Neural cell (in vitro differentiated cells): ENCODE measurements around the gene TGFBI. TPM values are rescaled to one million over a fixed set of nuclear protein-coding genes. Genes with fewer than 3 reads are reported as not detected.

Experiments used
- H2AFZ ChIP-seq: fragments of 200-600, 300-800 bp; sonication (generic), shearing (Covaris generic); 2 replicates; pipeline ENCODE4 v1.6.0; 2014; ENCODE audit warnings: low read depth, mild to moderate bottlenecking, antibody characterized with exemption, low read length, moderate library complexity
- H3F3A ChIP-seq: fragments of 200-600 bp; shearing (Covaris generic); 2 replicates; pipeline ENCODE4 v1.6.1; 2016; ENCODE audit warnings: mild to moderate bottlenecking, moderate library complexity, mixed read lengths, antibody characterized with exemption, low read length; ENCODE audit not compliant: insufficient read depth, poor library complexity, severe bottlenecking
- H3K27ac ChIP-seq: fragments of 200-600, 300-800 bp; sonication (generic), shearing (Covaris generic); 2 replicates; pipeline ENCODE4 v1.5.1; 2014; ENCODE audit warnings: mild to moderate bottlenecking, low read length, moderate library complexity
- H3K27me3 ChIP-seq: fragments of 300-800, 200-600 bp; sonication (generic), shearing (Covaris generic); 2 replicates; pipeline ENCODE4 v1.6.0; 2014; ENCODE audit warnings: mild to moderate bottlenecking, low read depth, low read length, moderate library complexity; ENCODE audit not compliant: insufficient read depth
- H3K36me3 ChIP-seq: fragments of 300-800, 200-600 bp; sonication (generic), shearing (Covaris generic); 2 replicates; pipeline ENCODE4 v1.5.1; 2014; ENCODE audit warnings: mild to moderate bottlenecking, antibody characterized with exemption, low read length, moderate library complexity; ENCODE audit not compliant: insufficient read depth
- H3K4me2 ChIP-seq: fragments of 300-800, 200-600 bp; sonication (generic), shearing (Covaris generic); 2 replicates; pipeline ENCODE4 v1.6.0; 2014; ENCODE audit warnings: mild to moderate bottlenecking, low read length
- H3K4me3 ChIP-seq: fragments of 300-800, 200-600 bp; sonication (generic), shearing (Covaris generic); 2 replicates; pipeline ENCODE4 v1.5.1; 2014; ENCODE audit warnings: mild to moderate bottlenecking, low read length, moderate library complexity
- H3K79me2 ChIP-seq: fragments of 200-600 bp; shearing (Covaris generic); replicated peaks from 2 replicates; pipeline ENCODE4 v1.6.0; 2014; ENCODE audit warnings: mild to moderate bottlenecking, low read length, moderate library complexity; ENCODE audit not compliant: insufficient read depth
- H3K9ac ChIP-seq: fragments of 300-800, 200-600 bp; sonication (generic), shearing (Covaris generic); 2 replicates; pipeline ENCODE4 v1.6.1; 2016; ENCODE audit warnings: mild to moderate bottlenecking, low read length, mixed read lengths
- H3K9me2 ChIP-seq: fragments of 200-600 bp; shearing (Covaris generic); 2 replicates; pipeline ENCODE4 v1.6.1; 2016; ENCODE audit warnings: mild to moderate bottlenecking, low read length, mixed read lengths; ENCODE audit not compliant: insufficient read depth
- H3K9me3 ChIP-seq: fragments of 200-600, 300-800 bp; sonication (generic), shearing (Covaris generic); 2 replicates; pipeline ENCODE4 v1.6.1; 2016; ENCODE audit warnings: mild to moderate bottlenecking, mixed run types, low read length, moderate library complexity, mixed read lengths
- H4K20me1 ChIP-seq: fragments of 200-600 bp; shearing (Covaris generic); 2 replicates; pipeline ENCODE4 v1.6.1; 2016; ENCODE audit warnings: mild to moderate bottlenecking, mixed run types; ENCODE audit not compliant: insufficient read depth
- EP300 ChIP-seq: fragments of 450-650 bp; conservative IDR thresholded peaks from 2 replicates; pipeline ENCODE4 v1.6.1; 2014; ENCODE audit warnings: antibody characterized with exemption, mild to moderate bottlenecking, moderate library complexity; ENCODE audit not compliant: poor library complexity, severe bottlenecking
- EZH2 ChIP-seq: fragments of 200-600, 300-800 bp; shearing (Covaris generic), sonication (generic); IDR thresholded peaks from 2 replicates; pipeline ENCODE4 v1.6.1; 2014; ENCODE audit warnings: antibody characterized with exemption, low read length, borderline replicate concordance, mild to moderate bottlenecking; ENCODE audit not compliant: insufficient read depth, poor library complexity, severe bottlenecking
- MXI1 ChIP-seq: fragments of 450-650 bp; conservative IDR thresholded peaks from 2 replicates; pipeline ENCODE4 v1.6.1; 2014; ENCODE audit warnings: antibody characterized with exemption, mild to moderate bottlenecking; ENCODE audit not compliant: poor library complexity, severe bottlenecking
- POLR2AphosphoS5 ChIP-seq: IDR thresholded peaks from 2 replicates; pipeline ENCODE4 v1.6.1; 2012
- RAD21 ChIP-seq: fragments of 450-650 bp; conservative IDR thresholded peaks from 2 replicates; pipeline ENCODE4 v1.6.1; 2014; ENCODE audit warnings: antibody characterized with exemption, mild to moderate bottlenecking, moderate library complexity
- SMC3 ChIP-seq: fragments of 450-650 bp; conservative IDR thresholded peaks from 2 replicates; pipeline ENCODE4 v1.6.1; 2014; ENCODE audit warnings: antibody characterized with exemption, mild to moderate bottlenecking, moderate library complexity; ENCODE audit not compliant: poor library complexity
- TAF1 ChIP-seq: IDR thresholded peaks from 2 replicates; pipeline ENCODE4 v1.6.1; 2012; ENCODE audit warnings: low read depth
- polyA plus RNA-seq: library from polyadenylated mRNA; depleted of rRNA; stranded (reverse); fragments of >200 nt; gene quantifications from 2 replicates; pipeline ENCODE4 v1.2.3, GENCODE V29; 2014
- TF ChIP-seq, protein P1 (sequence below): fragments of 450-650 bp; IDR thresholded peaks from 2 replicates; pipeline ENCODE4 v1.5.1; 2014; ENCODE audit warnings: antibody characterized with exemption, mild to moderate bottlenecking, moderate library complexity; ENCODE audit not compliant: poor library complexity, severe bottlenecking
- TF ChIP-seq, protein P2 (sequence below): IDR thresholded peaks from 2 replicates; pipeline ENCODE4 v1.6.1; 2012; ENCODE audit warnings: borderline replicate concordance

Gene TGFBI
- polyA plus RNA-seq, 1 donor from 2014 or later = 0.71 TPM

DNA sequence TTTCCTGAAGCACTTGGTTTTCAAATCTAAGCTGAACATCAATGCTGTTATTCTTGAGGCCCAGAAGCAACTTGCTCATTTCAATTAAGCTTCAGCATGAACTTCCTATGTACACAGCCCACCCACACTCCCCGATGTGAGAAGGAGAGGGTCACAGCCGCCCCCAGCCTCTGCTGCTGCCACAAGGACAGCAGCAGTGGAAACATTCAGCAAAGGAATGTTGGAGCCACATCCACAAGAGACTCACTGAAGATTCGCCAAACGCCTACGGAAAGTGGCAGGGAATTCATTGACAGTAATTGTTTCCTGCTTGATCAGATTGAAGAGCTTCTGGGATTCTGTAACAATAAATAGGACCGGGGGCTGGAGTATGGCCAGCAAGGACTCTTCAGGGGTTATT lies 2.9 kb downstream of the TGFBI start:
- Histone ChIP-seq H3K4me2 (no peak overlapping the region), H3K9ac (no peak overlapping the region), H3K79me2 (no peaks in the 10 kb centered on the region), H4K20me1 (no peaks in the 10 kb centered on the region), H3K27me3 (peaks cover 34% of the 10 kb centered on the region), H3K9me3 (no peaks in the 10 kb centered on the region), H2AFZ (no peak overlapping the region), H3K4me3 (no peak overlapping the region), H3K27ac (no peak overlapping the region), H3K9me2 (no peaks in the 10 kb centered on the region), H3K36me3 (no peaks in the 10 kb centered on the region), H3F3A (no peaks in the 10 kb centered on the region)
- no peak for TF ChIP-seq MXI1

DNA sequence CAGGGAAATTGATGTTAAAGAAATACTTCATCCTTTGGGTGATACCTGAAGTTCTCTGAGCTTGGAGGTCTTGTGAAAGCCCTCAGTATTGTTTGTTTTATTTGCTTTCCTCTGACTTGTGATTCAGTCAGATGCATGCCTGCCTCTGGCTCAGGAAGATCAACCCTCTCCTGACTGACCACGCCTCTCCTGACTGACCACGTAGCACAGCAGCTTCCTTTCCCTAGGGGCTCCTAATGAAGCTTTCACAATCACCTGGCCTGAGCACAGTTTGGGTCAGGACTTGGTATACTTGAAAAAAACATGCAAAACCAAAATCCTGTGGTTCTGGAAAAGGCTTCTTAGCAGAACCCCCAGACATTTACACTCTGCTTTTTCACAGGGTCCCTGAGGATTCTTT lies 3.8 kb downstream of the TGFBI start:
- H4K20me1 ChIP-seq = no peaks in the 10 kb centered on the region
- no peak overlapping the region for H3K27ac ChIP-seq
- no peaks in the 10 kb centered on the region for H3K36me3 ChIP-seq
- no peaks in the 10 kb centered on the region for H3F3A ChIP-seq
- no peak overlapping the region for H3K4me2 ChIP-seq
- no peaks in the 10 kb centered on the region for H3K79me2 ChIP-seq
- no peak overlapping the region for H3K9ac ChIP-seq
- peaks cover 31% of the 10 kb centered on the region for H3K27me3 ChIP-seq
- H3K9me3 ChIP-seq = no peaks in the 10 kb centered on the region
- TF ChIP-seq SMC3 (no peak), TAF1 (no peak), MXI1 (no peak), EZH2 (no peak), RAD21 (no peak), EP300 (no peak), POLR2AphosphoS5 (no peak)
- TF ChIP-seq, protein P1, sequence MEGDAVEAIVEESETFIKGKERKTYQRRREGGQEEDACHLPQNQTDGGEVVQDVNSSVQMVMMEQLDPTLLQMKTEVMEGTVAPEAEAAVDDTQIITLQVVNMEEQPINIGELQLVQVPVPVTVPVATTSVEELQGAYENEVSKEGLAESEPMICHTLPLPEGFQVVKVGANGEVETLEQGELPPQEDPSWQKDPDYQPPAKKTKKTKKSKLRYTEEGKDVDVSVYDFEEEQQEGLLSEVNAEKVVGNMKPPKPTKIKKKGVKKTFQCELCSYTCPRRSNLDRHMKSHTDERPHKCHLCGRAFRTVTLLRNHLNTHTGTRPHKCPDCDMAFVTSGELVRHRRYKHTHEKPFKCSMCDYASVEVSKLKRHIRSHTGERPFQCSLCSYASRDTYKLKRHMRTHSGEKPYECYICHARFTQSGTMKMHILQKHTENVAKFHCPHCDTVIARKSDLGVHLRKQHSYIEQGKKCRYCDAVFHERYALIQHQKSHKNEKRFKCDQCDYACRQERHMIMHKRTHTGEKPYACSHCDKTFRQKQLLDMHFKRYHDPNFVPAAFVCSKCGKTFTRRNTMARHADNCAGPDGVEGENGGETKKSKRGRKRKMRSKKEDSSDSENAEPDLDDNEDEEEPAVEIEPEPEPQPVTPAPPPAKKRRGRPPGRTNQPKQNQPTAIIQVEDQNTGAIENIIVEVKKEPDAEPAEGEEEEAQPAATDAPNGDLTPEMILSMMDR = no peak
- TF ChIP-seq, protein P2, sequence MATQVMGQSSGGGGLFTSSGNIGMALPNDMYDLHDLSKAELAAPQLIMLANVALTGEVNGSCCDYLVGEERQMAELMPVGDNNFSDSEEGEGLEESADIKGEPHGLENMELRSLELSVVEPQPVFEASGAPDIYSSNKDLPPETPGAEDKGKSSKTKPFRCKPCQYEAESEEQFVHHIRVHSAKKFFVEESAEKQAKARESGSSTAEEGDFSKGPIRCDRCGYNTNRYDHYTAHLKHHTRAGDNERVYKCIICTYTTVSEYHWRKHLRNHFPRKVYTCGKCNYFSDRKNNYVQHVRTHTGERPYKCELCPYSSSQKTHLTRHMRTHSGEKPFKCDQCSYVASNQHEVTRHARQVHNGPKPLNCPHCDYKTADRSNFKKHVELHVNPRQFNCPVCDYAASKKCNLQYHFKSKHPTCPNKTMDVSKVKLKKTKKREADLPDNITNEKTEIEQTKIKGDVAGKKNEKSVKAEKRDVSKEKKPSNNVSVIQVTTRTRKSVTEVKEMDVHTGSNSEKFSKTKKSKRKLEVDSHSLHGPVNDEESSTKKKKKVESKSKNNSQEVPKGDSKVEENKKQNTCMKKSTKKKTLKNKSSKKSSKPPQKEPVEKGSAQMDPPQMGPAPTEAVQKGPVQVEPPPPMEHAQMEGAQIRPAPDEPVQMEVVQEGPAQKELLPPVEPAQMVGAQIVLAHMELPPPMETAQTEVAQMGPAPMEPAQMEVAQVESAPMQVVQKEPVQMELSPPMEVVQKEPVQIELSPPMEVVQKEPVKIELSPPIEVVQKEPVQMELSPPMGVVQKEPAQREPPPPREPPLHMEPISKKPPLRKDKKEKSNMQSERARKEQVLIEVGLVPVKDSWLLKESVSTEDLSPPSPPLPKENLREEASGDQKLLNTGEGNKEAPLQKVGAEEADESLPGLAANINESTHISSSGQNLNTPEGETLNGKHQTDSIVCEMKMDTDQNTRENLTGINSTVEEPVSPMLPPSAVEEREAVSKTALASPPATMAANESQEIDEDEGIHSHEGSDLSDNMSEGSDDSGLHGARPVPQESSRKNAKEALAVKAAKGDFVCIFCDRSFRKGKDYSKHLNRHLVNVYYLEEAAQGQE = no peak
- H3K4me3 ChIP-seq = no peak overlapping the region
- no peaks in the 10 kb centered on the region for H3K9me2 ChIP-seq
- no peak overlapping the region for H2AFZ ChIP-seq

DNA sequence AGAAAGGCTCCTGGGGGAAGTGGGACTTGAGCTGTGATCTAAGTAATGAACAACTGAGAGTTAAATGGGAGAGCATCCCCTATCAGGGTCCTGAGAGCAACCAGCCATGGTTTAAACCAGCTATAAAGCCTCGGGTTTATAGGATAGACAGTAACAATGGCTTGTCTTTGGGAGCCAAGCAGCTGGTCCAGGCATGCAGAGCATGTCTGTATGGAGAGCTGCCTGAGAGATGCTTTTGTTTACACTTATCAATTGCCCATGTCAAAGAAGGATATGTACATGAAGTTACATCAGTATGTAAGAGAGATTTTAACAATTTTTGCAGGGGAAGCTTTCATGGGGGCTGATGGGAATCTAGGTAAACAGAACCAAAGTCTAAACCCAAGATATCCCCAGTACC lies 4.4 kb downstream of the TGFBI start:
- Histone ChIP-seq H3K79me2 (no peaks in the 10 kb centered on the region), H3K9ac (no peak overlapping the region)

More for the DNA sequence above, 4.4 kb downstream of the TGFBI start:
- Histone ChIP-seq H3K4me2 (no peak overlapping the region), H3K36me3 (no peaks in the 10 kb centered on the region), H3K9me2 (no peaks in the 10 kb centered on the region), H2AFZ (no peak overlapping the region), H3F3A (no peaks in the 10 kb centered on the region), H3K9me3 (no peaks in the 10 kb centered on the region), H4K20me1 (no peaks in the 10 kb centered on the region), H3K4me3 (no peak overlapping the region), H3K27me3 (peaks cover 24% of the 10 kb centered on the region), H3K27ac (no peak overlapping the region)
- TF ChIP-seq TAF1 (no peak), MXI1 (no peak), POLR2AphosphoS5 (no peak), SMC3 (no peak)
- TF ChIP-seq, protein P2 = no peak
- TF ChIP-seq, protein P1 = no peak
